MM.1S (cell line): ENCODE results near the gene VAPB.

Source experiments
- EZH2 ChIP-seq: fragments of 300-600 bp; sonication (generic); optimal IDR thresholded peaks from 2 replicates; pipeline ENCODE3; 2017; ENCODE audit warnings: low read depth, mild to moderate bottlenecking, antibody characterized with exemption, low read length, mixed read lengths
- EZH2phosphoT487 ChIP-seq: fragments of 300-600 bp; sonication (generic); IDR thresholded peaks from 2 replicates; pipeline ENCODE4 v1.6.1; 2018; ENCODE audit warnings: antibody characterized with exemption, low read length
- TF ChIP-seq, protein P1 (sequence below): fragments of 300-600 bp; sonication (generic); IDR thresholded peaks from 2 replicates; pipeline ENCODE4 v1.5.1; 2016; ENCODE audit warnings: antibody characterized with exemption, low read length, mixed read lengths

GRCh38 chr20:58461104-58461503, 72.1 kb downstream of the VAPB start:
- TF ChIP-seq, protein P1, sequence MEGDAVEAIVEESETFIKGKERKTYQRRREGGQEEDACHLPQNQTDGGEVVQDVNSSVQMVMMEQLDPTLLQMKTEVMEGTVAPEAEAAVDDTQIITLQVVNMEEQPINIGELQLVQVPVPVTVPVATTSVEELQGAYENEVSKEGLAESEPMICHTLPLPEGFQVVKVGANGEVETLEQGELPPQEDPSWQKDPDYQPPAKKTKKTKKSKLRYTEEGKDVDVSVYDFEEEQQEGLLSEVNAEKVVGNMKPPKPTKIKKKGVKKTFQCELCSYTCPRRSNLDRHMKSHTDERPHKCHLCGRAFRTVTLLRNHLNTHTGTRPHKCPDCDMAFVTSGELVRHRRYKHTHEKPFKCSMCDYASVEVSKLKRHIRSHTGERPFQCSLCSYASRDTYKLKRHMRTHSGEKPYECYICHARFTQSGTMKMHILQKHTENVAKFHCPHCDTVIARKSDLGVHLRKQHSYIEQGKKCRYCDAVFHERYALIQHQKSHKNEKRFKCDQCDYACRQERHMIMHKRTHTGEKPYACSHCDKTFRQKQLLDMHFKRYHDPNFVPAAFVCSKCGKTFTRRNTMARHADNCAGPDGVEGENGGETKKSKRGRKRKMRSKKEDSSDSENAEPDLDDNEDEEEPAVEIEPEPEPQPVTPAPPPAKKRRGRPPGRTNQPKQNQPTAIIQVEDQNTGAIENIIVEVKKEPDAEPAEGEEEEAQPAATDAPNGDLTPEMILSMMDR = no peak
- TF ChIP-seq EZH2 (no peak), EZH2phosphoT487 (no peak)
